ENCODE data around the gene RALGPS2.

- no peak for TF ChIP-seq CTCF (IDR thresholded peaks at IDR 0.05)
- TF ChIP-seq POLR2A (IDR thresholded peaks at IDR 0.05) = no peak
Measured at GRCh38 chr1:178918955-178919354, 193.9 kb downstream of the RALGPS2 start.

Measured in adrenal gland (tissue), 5 donors.